HL-60/S4 treated with retinoic acid at 250 ng/mL for 4 days and 3 days (cell line): ENCODE measurements around the gene GPR55.

ENCODE experiments used
- in situ Hi-C: fragments of 300-500 bp; cut with MboI; formaldehyde crosslinking; loops from 2 replicates; pipeline ENCODE4 v1.7.0; 2022; ENCODE audit warnings: low sequenced_read_pairs

GPR55 gene

GRCh38 chr2:230919681-230920080 lies 5.4 kb downstream of the GPR55 start:
- in situ Hi-C loops: no loop called here

GRCh38 chr2:230919240-230919639 lies 5.8 kb downstream of the GPR55 start:
- in situ Hi-C loops: no loop called here

GRCh38 chr2:230916218-230916617 lies 8.8 kb downstream of the GPR55 start:
- in situ Hi-C loops: no loop called here

GRCh38 chr2:230915319-230915718 lies 9.7 kb downstream of the GPR55 start:
- in situ Hi-C loops: no loop called here

GRCh38 chr2:230914886-230915285 lies 10.2 kb downstream of the GPR55 start:
- in situ Hi-C loops: no loop called here

GRCh38 chr2:230913406-230914143 lies 11.5 kb downstream of the GPR55 start:
- in situ Hi-C loops: no loop called here

- in situ Hi-C loops: no loop called here
Observed at GRCh38 chr2:230912724-230913123, 12.3 kb downstream of the GPR55 start.

- in situ Hi-C loops: no loop called here
Observed at GRCh38 chr2:230912046-230912445, 13.0 kb downstream of the GPR55 start.

GRCh38 chr2:230910546-230911177 lies 14.4 kb downstream of the GPR55 start:
- in situ Hi-C loops: no loop called here

- in situ Hi-C loops: no loop called here
Observed at GRCh38 chr2:230909841-230910545, 15.0 kb downstream of the GPR55 start.

GRCh38 chr2:230908595-230909191 lies 16.3 kb downstream of the GPR55 start:
- in situ Hi-C loops: no loop called here

GRCh38 chr2:230908092-230908594 lies 16.9 kb downstream of the GPR55 start:
- in situ Hi-C loops: no loop called here

GRCh38 chr2:230907361-230908091 lies 17.5 kb downstream of the GPR55 start:
- in situ Hi-C loops: no loop called here

GRCh38 chr2:230906471-230907230 lies 18.4 kb downstream of the GPR55 start:
- in situ Hi-C loops: no loop called here

- in situ Hi-C loops: no loop called here
Observed at GRCh38 chr2:230905448-230906421, 19.3 kb downstream of the GPR55 start.

GRCh38 chr2:230904856-230905447 lies 20.1 kb downstream of the GPR55 start:
- in situ Hi-C loops: no loop called here

GRCh38 chr2:230903231-230904150 lies 21.6 kb downstream of the GPR55 start:
- in situ Hi-C loops: no loop called here
